GM23338 (cell line): Measurements from ENCODE around the gene RIT2. TPM values are rescaled to one million over a fixed set of nuclear protein-coding genes. Genes with fewer than 3 reads are reported as not detected.

Experiments used
- ATAC-seq: fragments of 200-7000 bp; cut with Tn5 transposase; 3 replicates; pipeline ENCODE4 v1.9.1; 2020
- DNase-seq: peaks from one replicate; pipeline ENCODE4 v3.0.0-alpha.2; 2015; ENCODE audit warnings: low spot score
- H2AFZ ChIP-seq: fragments of 200-600 bp; sonication (generic); 2 replicates; pipeline ENCODE4 v1.8.0; 2016; ENCODE audit warnings: antibody characterized with exemption, mild to moderate bottlenecking, moderate library complexity
- H3F3A ChIP-seq: fragments of 200-600 bp; sonication (generic); replicated peaks from 2 replicates; pipeline ENCODE4 v1.8.0; 2017; ENCODE audit warnings: antibody characterized with exemption, mixed run types, low read depth
- H3K27ac ChIP-seq: fragments of 200-600 bp; sonication (generic); 2 replicates; pipeline ENCODE4 v1.6.1; 2016; ENCODE audit warnings: low read depth
- H3K27me3 ChIP-seq: fragments of 200-600 bp; sonication (generic); 2 replicates; pipeline ENCODE4 v1.8.0; 2016; ENCODE audit warnings: mild to moderate bottlenecking, mixed run types, moderate library complexity; ENCODE audit not compliant: insufficient read depth
- H3K36me3 ChIP-seq: fragments of 200-600 bp; sonication (generic); 2 replicates; pipeline ENCODE4 v1.8.0; 2016; ENCODE audit warnings: mild to moderate bottlenecking; ENCODE audit not compliant: insufficient read depth
- H3K4me1 ChIP-seq: fragments of 200-600 bp; sonication (generic); 2 replicates; pipeline ENCODE4 v1.8.0; 2016; ENCODE audit warnings: mild to moderate bottlenecking, moderate library complexity; ENCODE audit not compliant: insufficient read depth
- H3K4me2 ChIP-seq: fragments of 200-600 bp; sonication (generic); 2 replicates; pipeline ENCODE4 v1.7.1; 2017; ENCODE audit warnings: mixed run types
- H3K4me3 ChIP-seq: fragments of 200-600 bp; sonication (generic); 2 replicates; pipeline ENCODE4 v1.6.1; 2016; ENCODE audit warnings: mixed run types
- H3K79me2 ChIP-seq: fragments of 200-600 bp; sonication (generic); replicated peaks from 2 replicates; pipeline ENCODE4 v1.8.0; 2017; ENCODE audit warnings: mild to moderate bottlenecking; ENCODE audit not compliant: insufficient read depth
- H3K9me2 ChIP-seq: fragments of 200-600 bp; sonication (generic); 2 replicates; pipeline ENCODE4 v1.8.0; 2017; ENCODE audit not compliant: insufficient read depth
- H4K20me1 ChIP-seq: fragments of 200-600 bp; sonication (generic); replicated peaks from 2 replicates; pipeline ENCODE4 v1.8.0; 2017; ENCODE audit warnings: mild to moderate bottlenecking; ENCODE audit not compliant: insufficient read depth
- H3K27ac Mint-ChIP-seq: 2 replicates; pipeline ENCODE4 v1.8.0; 2020; ENCODE audit warnings: inconsistent platforms, mild to moderate bottlenecking, moderate library complexity, mixed read lengths
- H3K27me3 Mint-ChIP-seq: 3 replicates; pipeline ENCODE4 v1.8.0; 2022; ENCODE audit warnings: low read depth, mild to moderate bottlenecking, moderate library complexity, mixed read lengths, inconsistent platforms; ENCODE audit not compliant: insufficient read depth, poor library complexity
- H3K36me3 Mint-ChIP-seq: 3 replicates; pipeline ENCODE4 v1.8.0; 2021; ENCODE audit warnings: low read depth, mild to moderate bottlenecking, inconsistent platforms, moderate library complexity, mixed read lengths
- H3K4me1 Mint-ChIP-seq: 3 replicates; pipeline ENCODE4 v1.8.0; 2020; ENCODE audit warnings: mild to moderate bottlenecking, inconsistent platforms, mixed read lengths
- H3K4me3 Mint-ChIP-seq: 3 replicates; pipeline ENCODE4 v1.8.0; 2021; ENCODE audit warnings: moderate library complexity, mild to moderate bottlenecking, inconsistent platforms, mixed read lengths
- H3K9me3 Mint-ChIP-seq: 3 replicates; pipeline ENCODE4 v1.8.0; 2020; ENCODE audit warnings: moderate library complexity, mild to moderate bottlenecking, inconsistent platforms, mixed read lengths
- CREB1 ChIP-seq: fragments of 250-450 bp; sonication (Bioruptor Pico); IDR thresholded peaks from 2 replicates; pipeline ENCODE4 v1.5.0; 2020; ENCODE audit warnings: low read depth, mild to moderate bottlenecking, moderate library complexity
- EZH2 ChIP-seq: fragments of 200-600 bp; sonication (generic); IDR thresholded peaks from one replicate; pipeline ENCODE4 v1.8.0; 2017; ENCODE audit warnings: antibody characterized with exemption, mild to moderate bottlenecking, low read depth; ENCODE audit not compliant: unreplicated experiment
- EZH2phosphoT487 ChIP-seq: fragments of 200-600 bp; sonication (generic); IDR thresholded peaks from one replicate; pipeline ENCODE4 v1.8.1; 2018; ENCODE audit warnings: antibody characterized with exemption; ENCODE audit not compliant: unreplicated experiment
- JUNB ChIP-seq: IDR thresholded peaks from one replicate; pipeline ENCODE4 v1.6.1; 2016; ENCODE audit warnings: antibody characterized with exemption; ENCODE audit not compliant: unreplicated experiment
- POLR2AphosphoS5 ChIP-seq: IDR thresholded peaks from 2 replicates; pipeline ENCODE4 v1.6.1; 2016; ENCODE audit warnings: antibody characterized with exemption, low read depth
- REST ChIP-seq: IDR thresholded peaks from one replicate; pipeline ENCODE4 v1.6.1; 2018; ENCODE audit warnings: antibody characterized with exemption; ENCODE audit not compliant: unreplicated experiment
- STAT1 ChIP-seq: IDR thresholded peaks from one replicate; pipeline ENCODE4 v1.6.1; 2016; ENCODE audit warnings: antibody characterized with exemption; ENCODE audit not compliant: unreplicated experiment
- ZNF114 ChIP-seq: fragments of 250-450 bp; sonication (Bioruptor Pico); IDR thresholded peaks from 2 replicates; pipeline ENCODE4 v1.5.0; 2020; ENCODE audit warnings: mild to moderate bottlenecking, moderate library complexity
- ZNF331 ChIP-seq: fragments of 250-450 bp; sonication (Bioruptor Pico); IDR thresholded peaks from 2 replicates; pipeline ENCODE4 v1.5.0; 2020; ENCODE audit warnings: low read depth, mild to moderate bottlenecking, moderate library complexity
- polyA plus RNA-seq: library from polyadenylated mRNA; unstranded; fragments of >200 nt; fragmentation: Nextera tagmentation; extraction: Ambion mirVana; gene quantifications from 2 replicates; pipeline ENCODE4 v1.2.1, GENCODE V29; 2016
- total RNA-seq: library from RNA; depleted of rRNA; stranded (reverse); fragments of >200 nt; shearing (Covaris generic); gene quantifications from 2 replicates; pipeline ENCODE4 v1.2.3, GENCODE V29; 2014
- TF ChIP-seq, protein P1 (sequence below): fragments of 250-450 bp; sonication (Bioruptor Pico); IDR thresholded peaks from 2 replicates; pipeline ENCODE4 v1.5.0; 2020; ENCODE audit warnings: mild to moderate bottlenecking, moderate library complexity
- TF ChIP-seq, protein P2 (sequence below): IDR thresholded peaks from 2 replicates; pipeline ENCODE4 v1.6.1; 2016; ENCODE audit warnings: antibody characterized with exemption

RIT2 gene
- total and polyA plus RNA-seq, 2 experiments from 2014 or later: 1.9 to 8.8 TPM

DNA sequence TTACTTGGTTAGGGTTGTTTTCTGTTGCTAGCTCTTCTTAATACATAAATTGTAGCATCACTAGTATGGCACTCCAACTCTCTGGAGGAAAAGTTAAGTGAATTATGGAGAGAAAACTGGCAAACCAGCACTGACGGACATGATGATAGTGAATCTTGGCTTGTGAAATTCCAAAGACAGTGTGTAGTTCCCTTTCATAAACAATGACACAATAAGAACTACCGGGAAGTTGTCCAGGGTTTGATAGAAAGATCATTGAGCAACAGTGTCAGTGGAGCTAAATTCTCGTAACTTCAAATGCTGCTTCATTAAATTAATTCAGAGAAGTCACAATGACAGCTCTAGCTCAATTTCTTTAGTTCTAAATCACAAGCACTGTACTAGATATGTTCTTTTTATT is 66.5 kb downstream of the RIT2 start (continued):
- TF ChIP-seq, protein P1, sequence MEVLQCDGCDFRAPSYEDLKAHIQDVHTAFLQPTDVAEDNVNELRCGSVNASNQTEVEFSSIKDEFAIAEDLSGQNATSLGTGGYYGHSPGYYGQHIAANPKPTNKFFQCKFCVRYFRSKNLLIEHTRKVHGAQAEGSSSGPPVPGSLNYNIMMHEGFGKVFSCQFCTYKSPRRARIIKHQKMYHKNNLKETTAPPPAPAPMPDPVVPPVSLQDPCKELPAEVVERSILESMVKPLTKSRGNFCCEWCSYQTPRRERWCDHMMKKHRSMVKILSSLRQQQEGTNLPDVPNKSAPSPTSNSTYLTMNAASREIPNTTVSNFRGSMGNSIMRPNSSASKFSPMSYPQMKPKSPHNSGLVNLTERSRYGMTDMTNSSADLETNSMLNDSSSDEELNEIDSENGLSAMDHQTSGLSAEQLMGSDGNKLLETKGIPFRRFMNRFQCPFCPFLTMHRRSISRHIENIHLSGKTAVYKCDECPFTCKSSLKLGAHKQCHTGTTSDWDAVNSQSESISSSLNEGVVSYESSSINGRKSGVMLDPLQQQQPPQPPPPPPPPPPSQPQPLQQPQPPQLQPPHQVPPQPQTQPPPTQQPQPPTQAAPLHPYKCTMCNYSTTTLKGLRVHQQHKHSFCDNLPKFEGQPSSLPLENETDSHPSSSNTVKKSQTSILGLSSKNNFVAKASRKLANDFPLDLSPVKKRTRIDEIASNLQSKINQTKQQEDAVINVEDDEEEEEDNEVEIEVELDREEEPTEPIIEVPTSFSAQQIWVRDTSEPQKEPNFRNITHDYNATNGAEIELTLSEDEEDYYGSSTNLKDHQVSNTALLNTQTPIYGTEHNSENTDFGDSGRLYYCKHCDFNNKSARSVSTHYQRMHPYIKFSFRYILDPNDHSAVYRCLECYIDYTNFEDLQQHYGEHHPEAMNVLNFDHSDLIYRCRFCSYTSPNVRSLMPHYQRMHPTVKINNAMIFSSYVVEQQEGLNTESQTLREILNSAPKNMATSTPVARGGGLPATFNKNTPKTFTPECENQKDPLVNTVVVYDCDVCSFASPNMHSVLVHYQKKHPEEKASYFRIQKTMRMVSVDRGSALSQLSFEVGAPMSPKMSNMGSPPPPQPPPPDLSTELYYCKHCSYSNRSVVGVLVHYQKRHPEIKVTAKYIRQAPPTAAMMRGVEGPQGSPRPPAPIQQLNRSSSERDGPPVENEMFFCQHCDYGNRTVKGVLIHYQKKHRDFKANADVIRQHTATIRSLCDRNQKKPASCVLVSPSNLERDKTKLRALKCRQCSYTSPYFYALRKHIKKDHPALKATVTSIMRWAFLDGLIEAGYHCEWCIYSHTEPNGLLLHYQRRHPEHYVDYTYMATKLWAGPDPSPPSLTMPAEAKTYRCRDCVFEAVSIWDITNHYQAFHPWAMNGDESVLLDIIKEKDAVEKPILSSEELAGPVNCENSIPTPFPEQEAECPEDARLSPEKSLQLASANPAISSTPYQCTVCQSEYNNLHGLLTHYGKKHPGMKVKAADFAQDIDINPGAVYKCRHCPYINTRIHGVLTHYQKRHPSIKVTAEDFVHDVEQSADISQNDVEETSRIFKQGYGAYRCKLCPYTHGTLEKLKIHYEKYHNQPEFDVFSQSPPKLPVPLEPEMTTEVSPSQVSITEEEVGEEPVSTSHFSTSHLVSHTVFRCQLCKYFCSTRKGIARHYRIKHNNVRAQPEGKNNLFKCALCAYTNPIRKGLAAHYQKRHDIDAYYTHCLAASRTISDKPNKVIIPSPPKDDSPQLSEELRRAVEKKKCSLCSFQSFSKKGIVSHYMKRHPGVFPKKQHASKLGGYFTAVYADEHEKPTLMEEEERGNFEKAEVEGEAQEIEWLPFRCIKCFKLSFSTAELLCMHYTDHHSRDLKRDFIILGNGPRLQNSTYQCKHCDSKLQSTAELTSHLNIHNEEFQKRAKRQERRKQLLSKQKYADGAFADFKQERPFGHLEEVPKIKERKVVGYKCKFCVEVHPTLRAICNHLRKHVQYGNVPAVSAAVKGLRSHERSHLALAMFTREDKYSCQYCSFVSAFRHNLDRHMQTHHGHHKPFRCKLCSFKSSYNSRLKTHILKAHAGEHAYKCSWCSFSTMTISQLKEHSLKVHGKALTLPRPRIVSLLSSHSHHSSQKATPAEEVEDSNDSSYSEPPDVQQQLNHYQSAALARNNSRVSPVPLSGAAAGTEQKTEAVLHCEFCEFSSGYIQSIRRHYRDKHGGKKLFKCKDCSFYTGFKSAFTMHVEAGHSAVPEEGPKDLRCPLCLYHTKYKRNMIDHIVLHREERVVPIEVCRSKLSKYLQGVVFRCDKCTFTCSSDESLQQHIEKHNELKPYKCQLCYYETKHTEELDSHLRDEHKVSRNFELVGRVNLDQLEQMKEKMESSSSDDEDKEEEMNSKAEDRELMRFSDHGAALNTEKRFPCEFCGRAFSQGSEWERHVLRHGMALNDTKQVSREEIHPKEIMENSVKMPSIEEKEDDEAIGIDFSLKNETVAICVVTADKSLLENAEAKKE: no peak
- TF ChIP-seq REST: no peak

DNA sequence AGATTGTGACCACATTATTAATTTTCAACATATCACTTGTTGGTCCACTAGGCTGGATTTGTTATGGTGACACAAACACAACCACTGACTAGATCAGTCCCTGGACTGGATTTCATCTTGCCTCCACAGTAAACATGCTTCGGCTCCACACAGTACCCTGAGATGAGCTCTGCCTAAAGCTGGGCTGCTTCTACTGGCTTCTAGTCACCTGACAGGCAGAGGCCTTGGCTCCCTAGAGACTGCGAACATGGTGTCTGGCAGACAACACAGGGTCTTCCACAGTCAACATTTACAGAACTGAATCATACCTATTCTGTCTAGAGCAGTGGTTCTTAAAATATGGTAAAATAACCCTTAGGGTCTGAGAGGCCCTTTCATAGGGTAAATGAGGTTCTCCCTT is 69.2 kb downstream of the RIT2 start:
- H3K36me3 ChIP-seq: no peaks in the 10 kb centered on the region
- no peaks in the 10 kb centered on the region for H3F3A ChIP-seq
- no peaks in the 10 kb centered on the region for H3K27me3 Mint-ChIP-seq
- no peak for ATAC-seq
- H3K27ac ChIP-seq: no peak overlapping the region
- no peak overlapping the region for H3K27ac Mint-ChIP-seq
- H3K27me3 ChIP-seq: no peaks in the 10 kb centered on the region
- no peaks in the 10 kb centered on the region for H3K9me3 Mint-ChIP-seq
- no peak overlapping the region for H3K4me3 Mint-ChIP-seq
- H3K4me3 ChIP-seq: no peak overlapping the region
- H3K36me3 Mint-ChIP-seq: no peaks in the 10 kb centered on the region
- peak overlapping the region; percentile 95 for H2AFZ ChIP-seq
- no peaks in the 10 kb centered on the region for H3K79me2 ChIP-seq
- no peaks in the 10 kb centered on the region for H4K20me1 ChIP-seq
- H3K4me1 Mint-ChIP-seq: no peaks in the 10 kb centered on the region; the same call in 2 of the 3 replicates
- no peaks in the 10 kb centered on the region for H3K9me2 ChIP-seq
- H3K4me2 ChIP-seq: no peak overlapping the region
- H3K4me1 ChIP-seq: no peaks in the 10 kb centered on the region
- DNase-seq: no peak
- TF ChIP-seq EZH2phosphoT487: no peak
- TF ChIP-seq ZNF114: no peak
- no peak for TF ChIP-seq JUNB
- no peak for TF ChIP-seq ZNF331 (CRISPR knock-in tag)
- TF ChIP-seq, protein P2, sequence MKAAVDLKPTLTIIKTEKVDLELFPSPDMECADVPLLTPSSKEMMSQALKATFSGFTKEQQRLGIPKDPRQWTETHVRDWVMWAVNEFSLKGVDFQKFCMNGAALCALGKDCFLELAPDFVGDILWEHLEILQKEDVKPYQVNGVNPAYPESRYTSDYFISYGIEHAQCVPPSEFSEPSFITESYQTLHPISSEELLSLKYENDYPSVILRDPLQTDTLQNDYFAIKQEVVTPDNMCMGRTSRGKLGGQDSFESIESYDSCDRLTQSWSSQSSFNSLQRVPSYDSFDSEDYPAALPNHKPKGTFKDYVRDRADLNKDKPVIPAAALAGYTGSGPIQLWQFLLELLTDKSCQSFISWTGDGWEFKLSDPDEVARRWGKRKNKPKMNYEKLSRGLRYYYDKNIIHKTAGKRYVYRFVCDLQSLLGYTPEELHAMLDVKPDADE: no peak
- TF ChIP-seq POLR2AphosphoS5: no peak
- no peak for TF ChIP-seq EZH2
- no peak for TF ChIP-seq REST
- no peak for TF ChIP-seq CREB1 (CRISPR knock-in tag)
- no peak for TF ChIP-seq STAT1
